Hematopoietic multipotent progenitor cell treated with erythropoietin and hydrocortisone succinate and interleukin-3 and kit ligand, for 4 days (in vitro differentiated cells): ENCODE results near the gene SRPK2.
"Not testable (repeated sequence)": the region's sequence is repeated elsewhere in the genome, so short reads cannot be mapped to it uniquely, and the experiment has no call there.

ENCODE experiments used
- DNase-seq: peaks from one replicate; pipeline ENCODE4 v3.0.0-alpha.2; 2015

SRPK2 gene

DNA sequence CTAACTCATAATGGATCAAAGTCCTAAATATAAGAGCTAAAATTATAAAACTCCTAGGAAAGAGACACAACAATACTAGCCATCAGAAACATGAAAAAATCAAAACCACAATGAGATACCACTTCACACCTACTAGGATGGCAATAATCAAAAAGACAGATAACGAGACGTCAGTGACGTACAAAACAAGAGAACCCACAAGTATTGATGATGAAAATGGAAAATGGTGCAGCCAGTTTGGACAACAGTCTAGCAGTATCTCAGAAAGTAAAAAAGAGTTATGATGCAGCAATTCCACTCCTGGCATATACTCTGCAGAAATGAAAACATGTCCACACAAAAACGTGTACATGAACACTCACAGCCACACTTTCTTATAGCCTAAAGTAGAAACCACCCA is 173.5 kb downstream of the SRPK2 start:
- no peak for DNase-seq

DNA sequence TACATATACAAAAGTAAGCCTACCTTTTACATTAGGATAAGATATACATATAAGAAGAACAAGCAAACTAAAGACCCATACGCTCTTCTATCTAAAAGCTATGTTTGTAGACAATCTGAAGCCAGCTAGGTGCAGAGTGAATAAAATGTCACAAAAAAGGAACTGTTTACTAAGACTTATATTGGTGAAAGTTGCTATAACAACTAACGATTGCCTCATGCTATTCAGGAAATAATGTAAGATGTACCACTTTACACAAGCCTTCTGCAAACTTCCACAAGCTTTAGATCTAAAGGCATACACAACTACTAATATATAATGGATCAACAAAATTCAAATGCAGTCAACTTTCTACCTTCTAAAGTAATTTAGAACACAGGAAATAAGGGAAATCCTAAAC is 175.1 kb downstream of the SRPK2 start:
- peak; percentile 70 for DNase-seq

- DNase-seq, result no peak
Observed at GRCh38 chr7:105212212-105212611, 176.5 kb downstream of the SRPK2 start.

GRCh38 chr7:105210721-105211205 is 178.0 kb downstream of the SRPK2 start:
- DNase-seq, result peak; percentile 63

GRCh38 chr7:105209870-105210269 is 178.9 kb downstream of the SRPK2 start:
- DNase-seq, result no peak

DNA sequence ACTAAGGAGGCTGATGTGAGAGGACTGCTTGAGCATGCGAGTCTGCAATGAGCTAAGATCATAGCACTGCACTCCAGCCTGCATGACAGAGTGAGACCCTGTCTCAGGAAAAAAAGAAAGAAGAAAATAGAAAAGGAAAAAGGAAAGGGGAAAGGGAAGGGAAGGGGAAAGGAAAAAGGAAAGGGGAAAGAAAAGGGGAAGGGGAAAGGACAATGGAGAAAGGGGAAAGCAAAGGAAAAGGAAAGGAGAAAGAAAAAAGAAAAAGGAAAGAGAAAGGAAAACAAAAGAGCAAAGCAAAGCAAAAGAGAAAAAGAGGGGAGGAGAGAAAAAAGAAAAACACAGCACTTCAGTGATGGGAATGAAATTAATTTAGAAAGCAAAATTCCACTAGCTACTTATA is 179.3 kb downstream of the SRPK2 start:
- DNase-seq, result no peak

DNA sequence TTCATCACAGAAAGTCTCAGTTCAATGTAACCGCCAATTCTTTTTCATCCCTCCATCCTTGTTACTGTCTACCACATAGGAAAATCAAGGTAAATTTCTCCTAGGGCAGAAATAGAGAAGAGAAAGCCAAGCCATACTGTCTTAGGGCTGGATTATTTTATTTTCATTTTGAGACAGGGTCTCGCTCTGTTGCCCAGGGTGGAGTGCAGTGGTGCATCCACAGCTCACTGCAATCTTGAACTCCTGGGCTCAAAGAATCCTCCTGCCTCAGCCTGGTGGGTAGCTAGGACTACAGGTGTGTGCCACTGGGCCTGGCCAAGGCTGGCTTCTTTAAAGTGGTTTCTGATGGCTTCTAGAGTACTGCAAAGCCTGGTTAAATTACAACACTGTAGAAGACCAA is 181.7 kb downstream of the SRPK2 start:
- DNase-seq, result no peak

DNA sequence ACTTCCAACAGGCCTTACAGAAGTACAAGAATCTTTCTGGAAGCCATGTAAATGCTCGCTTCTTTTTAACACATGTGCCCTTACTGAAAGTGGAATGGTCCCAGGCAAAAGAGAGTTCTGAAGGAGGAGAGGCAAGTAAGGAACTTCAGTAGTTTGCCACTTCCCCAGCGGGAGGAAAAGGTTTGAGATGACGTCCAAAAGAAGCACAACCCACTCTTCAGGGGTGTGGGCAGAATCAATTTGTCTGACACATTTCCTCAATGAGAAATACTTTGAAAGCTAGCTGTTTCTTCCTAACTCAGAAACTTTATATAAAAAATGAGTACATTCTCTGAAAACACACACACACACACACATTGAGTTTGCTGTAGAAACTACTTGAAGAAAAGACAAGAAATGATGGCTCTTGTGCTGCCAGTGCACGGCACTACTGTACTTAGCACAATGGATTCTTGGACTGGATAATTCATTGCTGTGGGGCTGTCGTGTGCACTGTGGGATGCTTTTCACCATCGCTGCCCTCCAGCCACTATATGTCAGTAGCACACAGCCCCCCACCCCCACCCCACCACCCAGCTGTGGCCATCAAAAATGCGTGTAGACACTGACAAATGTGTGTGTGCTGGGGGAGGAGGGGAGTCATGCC is 183.0 kb downstream of the SRPK2 start:
- no peak for DNase-seq

DNA sequence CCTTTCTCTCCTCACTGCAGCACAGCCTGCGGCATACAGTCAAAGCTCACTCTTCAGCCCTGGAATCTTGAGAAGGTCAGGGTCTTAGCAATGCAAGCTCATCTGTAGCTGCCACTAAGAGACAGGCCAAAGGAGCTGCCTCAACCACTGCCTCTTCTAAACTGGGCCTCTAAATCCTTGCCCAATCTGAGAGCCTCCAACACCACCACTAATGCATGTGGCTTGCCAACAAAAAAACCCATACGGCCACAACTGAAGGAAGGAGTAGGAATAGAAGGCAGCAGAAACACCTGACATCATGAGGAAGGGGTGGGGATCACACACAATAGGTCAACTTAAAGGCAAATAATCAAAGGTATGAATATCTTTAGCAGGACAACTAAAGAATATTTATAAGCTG is 183.8 kb downstream of the SRPK2 start:
- DNase-seq, result no peak

GRCh38 chr7:105204520-105204919 is 184.2 kb downstream of the SRPK2 start:
- no peak for DNase-seq

DNA sequence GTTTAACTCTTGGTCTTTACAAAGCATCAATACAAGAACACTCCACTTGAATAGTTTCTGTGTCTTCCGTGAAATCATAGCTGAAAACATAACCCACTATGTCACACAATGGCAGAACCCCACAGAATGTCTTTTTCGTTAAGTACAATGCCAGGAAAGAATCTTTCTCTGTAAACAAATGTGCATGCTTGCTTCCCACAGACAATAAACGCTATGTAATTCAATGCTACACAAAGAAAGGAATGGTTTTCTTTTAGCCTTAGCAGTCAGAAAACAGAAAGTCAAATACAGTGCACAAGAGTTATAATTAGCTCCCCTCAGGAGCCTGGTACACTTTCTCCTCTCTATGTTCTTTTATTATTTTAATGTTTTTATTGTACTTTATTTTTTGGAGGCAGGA is 186.1 kb downstream of the SRPK2 start:
- no peak for DNase-seq

DNA sequence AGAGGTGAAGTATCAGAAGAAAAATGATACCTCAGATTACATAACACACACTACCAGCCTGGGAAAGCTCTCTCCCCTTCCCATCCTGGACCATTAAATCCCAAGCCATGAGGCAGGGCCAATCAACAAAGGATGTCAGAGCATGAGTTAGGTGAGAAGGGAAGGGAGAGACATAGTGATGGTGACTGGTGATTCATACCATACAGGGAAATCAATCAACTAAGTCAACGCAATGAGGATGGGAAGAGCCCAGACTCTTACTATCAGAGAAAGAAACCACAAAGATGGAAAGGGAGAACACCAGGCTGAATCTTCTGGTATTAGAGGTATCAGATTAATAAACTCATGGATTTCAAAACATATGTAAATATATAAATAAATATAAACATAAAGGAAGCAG is 189.3 kb downstream of the SRPK2 start:
- no peak for DNase-seq

DNA sequence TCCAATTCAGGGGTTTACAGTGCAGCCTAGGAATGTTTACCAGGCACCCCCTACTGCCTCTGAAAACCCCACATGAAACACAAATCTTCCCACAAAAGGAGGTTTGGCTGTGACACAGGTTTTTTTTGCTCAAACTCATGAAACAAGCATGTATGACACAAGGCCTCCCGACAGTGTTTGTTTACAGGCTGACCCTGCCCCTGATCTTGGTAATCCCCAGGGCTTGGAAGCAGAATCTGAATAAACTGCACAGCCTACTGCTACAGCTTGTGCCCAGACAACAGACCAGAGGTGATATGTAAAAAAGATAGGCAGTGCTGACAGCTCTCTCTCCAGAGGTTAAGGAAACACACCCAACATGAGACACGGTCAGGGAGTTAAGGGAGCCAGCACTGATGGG is 190.5 kb downstream of the SRPK2 start:
- DNase-seq, result no peak

DNA sequence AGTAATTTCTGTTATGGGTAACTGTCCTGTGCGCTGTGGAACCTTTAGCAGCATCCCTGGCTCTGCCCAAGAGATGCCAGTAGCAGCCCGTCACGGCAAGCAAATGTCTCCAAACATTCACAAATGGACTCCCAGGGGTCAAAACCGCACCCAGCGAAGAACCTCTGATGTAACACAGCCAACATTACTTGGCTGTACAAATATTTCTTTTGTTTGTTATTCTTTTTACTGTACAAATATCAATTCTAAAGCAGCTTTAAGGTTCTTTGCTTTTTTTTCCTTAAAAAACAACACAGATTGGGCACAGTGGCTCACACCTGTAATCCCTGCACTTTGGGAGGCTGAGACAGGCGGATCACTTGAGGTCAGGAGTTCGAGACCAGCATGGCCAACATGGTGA is 192.2 kb downstream of the SRPK2 start:
- DNase-seq, result no peak

DNA sequence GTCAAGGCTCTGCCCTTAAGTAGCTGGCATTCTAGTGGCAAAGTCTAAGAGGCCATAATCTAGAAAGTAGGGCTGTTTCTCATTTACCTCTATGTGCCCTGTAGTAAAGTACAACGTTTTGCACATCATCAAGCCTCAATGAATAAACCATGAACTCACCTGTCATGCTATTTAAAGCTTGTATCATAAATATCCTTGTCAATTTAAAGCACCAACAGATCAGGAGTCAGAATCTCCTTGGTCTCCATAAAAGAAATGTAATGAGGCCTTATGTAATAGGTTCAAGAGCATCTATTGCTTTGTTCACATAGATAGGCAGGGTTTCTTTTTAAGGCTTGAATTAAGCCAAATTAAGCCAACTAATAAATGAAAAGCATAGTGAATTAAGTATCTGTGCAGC is 192.8 kb downstream of the SRPK2 start:
- no peak for DNase-seq

DNA sequence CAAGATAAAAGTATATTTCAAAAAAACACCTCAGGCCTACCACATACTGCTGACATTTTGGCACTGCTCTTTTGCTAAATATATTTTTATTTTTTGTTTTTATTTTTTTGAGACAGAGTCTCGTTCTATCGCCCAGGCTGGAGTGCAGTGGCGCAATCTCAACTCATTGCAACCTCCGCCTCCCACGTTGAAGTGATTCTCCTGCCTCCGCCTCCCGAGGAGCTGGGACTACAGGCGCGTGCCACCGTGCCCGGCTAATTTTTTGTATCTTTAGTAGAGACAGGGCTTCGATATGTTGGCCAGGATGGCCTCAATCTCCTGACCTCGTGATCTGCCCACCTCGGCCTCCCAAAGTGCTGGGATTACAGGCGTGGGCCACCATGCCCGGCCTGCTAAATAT is 193.8 kb downstream of the SRPK2 start:
- not testable (repeated sequence) for DNase-seq

- no peak for DNase-seq
Observed at GRCh38 chr7:105191331-105191730, 197.4 kb downstream of the SRPK2 start.

DNA sequence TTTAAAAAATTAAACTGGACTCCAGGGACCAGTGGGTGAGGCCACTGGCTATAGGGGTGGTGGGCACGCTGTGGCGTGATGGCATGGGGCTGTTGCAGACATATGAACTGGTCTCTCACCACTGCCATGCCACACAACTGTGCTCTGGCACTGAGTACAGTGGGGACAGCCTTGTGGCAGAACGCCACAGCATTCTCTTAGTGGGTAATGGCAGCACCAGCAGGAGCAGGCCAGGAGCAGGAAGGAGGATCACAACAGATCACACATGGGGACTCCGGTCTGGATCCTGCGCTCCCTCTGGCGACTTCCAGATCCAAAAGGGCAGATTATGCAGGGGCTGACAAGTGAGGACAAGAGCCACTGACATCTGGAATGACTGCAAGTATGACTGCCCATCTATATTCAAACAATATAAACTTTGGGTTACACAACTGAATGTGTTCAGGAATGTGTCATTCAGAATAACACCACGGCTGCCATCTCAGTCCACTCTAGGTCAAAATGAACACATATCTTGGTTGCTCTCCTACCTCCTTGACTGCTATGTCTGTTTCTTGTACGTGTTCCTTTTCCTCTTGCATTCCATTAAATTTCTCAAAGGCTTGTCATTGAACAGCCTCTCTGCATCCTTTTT is 198.7 kb downstream of the SRPK2 start:
- DNase-seq, result no peak

- no peak for DNase-seq
Observed at GRCh38 chr7:105188201-105188600, 200.5 kb downstream of the SRPK2 start.

- no peak for DNase-seq
Observed at GRCh38 chr7:105187302-105188169, 201.2 kb downstream of the SRPK2 start.

DNA sequence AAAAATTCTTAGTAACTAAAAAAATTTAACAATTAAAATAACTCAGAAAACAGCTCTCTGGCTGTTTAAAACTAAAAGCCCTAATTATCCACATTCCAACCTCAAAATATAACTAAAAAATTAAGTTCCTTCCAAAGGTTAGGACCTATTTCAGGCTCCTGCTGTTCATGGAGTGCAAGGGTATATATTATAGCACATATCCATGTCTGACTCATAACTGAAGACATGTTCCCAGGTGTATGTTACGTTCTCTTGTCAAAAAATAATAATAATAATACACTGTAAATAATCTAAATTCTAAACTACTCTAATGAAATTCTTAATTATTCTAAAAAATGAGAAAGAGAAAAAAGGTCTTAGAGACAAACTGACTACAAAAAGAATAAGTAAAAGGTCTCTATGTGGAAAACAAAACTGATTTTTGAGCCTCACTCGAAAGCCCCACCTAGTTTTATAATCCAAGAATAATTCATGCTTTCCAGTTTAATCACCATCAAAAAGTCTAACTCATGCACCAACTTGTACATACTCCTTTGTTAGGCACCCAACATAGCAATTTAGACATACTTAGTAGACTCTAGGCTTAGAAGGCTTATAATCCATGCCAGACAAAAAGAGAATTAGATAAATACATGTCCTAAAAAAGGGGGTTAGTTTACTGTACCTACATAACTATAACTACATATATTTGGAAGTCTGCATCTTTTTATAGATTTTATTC is 203.3 kb downstream of the SRPK2 start:
- no peak for DNase-seq

DNA sequence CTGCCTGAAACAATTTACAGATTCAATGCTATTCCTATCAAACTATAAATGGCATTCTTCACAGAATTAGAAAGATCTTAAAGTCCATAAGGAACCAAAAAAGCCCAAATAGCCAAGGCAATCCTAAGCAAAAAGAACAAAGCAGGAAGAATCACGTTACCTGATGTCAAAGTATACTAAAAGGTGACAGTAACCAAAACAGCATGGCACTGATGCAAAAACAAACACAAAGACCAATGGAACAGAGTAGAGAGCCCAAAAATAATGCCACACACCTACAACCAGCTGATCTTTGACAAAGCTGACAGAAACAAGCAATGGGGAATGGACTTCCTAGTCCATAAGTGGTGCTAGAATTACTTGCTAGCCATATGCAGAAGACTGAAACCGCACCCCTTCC is 208.7 kb downstream of the SRPK2 start:
- no peak for DNase-seq

DNA sequence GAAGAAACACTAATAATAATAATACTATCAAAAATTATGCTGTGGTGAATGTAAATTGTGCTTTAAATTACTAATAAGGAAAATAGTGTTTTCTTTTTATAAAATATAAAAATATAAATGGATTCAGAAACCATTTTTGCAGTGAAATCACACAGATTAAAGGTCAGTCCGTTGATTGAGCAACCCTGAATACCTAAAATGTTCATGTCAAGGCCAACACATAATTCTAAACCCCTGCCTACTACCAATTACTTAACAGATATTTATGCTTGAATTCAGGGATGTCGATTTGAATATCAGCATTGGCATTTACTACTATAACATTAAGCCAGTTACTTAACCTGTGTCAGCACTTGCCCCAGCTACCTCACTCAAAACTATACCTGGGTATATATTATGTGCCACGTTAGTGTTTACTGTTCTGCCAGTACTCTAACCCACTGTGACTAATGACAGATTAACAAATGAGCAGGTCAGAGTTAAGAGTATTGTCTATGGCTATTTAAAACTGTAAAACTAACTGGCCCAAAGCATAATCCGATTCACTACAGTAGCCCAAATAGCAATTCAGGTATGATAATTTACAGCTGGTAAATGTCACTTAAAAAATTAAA is 209.7 kb downstream of the SRPK2 start:
- DNase-seq, result no peak
